ENCODE results near the gene KCNAB1. TPM values are rescaled to one million over a fixed set of nuclear protein-coding genes. Genes with fewer than 3 reads are reported as not detected.
A peak's percentile ranks its signal among the peaks of the same experiment; 100 is the strongest.

Gene KCNAB1
- total and polyA plus RNA-seq, 5 experiments from 2014 or later = 0.16 to 0.39 (median 0.17) TPM

- DNase-seq = no peak
These were observed 457.4 kb downstream of the KCNAB1 start for GRCh38 chr3:156577736-156578135.

DNA sequence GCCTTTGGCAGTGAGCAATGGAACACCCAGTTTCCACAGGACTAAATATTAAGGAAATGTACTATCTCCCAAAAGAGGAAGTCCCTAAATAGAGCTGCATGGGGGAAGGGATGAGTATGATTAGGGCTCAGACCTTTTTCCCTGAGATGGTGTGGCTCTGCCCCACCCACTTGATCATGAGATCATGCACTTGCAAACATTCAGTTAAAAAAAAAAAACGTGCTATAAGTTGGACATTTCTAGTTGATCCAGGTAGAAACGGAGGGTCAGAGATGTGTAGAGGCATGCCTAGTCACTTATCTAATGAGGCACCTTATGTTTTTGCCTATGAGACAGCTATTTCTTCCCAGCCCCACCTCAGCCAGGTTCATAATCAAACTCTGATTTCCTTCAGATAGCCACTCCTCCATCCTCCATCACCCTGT lies 459.1 kb downstream of the KCNAB1 start:
- no peak overlapping the region for H3K4me3 Mint-ChIP-seq
- no peak for ATAC-seq
- H3K4me1 Mint-ChIP-seq = peaks cover 0 to 8% (median 2%) of the 10 kb centered on the region in 4 donors
- H3K27me3 Mint-ChIP-seq = peaks cover 10 to 25% (median 12%) of the 10 kb centered on the region in 5 donors
- H3K9me3 Mint-ChIP-seq = no peaks in the 10 kb centered on the region
- H3K27ac Mint-ChIP-seq = peak overlapping the region in 1 of 10 donors; percentile 10
- POLR2A ChIA-PET = no interaction called here
- no peak for DNase-seq
- no peaks in the 10 kb centered on the region for H3K36me3 Mint-ChIP-seq

More at GRCh38 chr3:156577736-156578135, 457.4 kb downstream of the KCNAB1 start:
- no peak overlapping the region for H3K27ac Mint-ChIP-seq
- no peaks in the 10 kb centered on the region for H3K9me3 Mint-ChIP-seq
- POLR2A ChIA-PET = no interaction called here
- H3K4me1 Mint-ChIP-seq = peaks cover 0 to 3% (median 0%) of the 10 kb centered on the region in 4 donors
- no peak overlapping the region for H3K4me3 Mint-ChIP-seq
- ATAC-seq = no peak
- peaks cover 12 to 24% (median 13%) of the 10 kb centered on the region in 5 donors for H3K27me3 Mint-ChIP-seq
- H3K36me3 Mint-ChIP-seq = no peaks in the 10 kb centered on the region

DNA sequence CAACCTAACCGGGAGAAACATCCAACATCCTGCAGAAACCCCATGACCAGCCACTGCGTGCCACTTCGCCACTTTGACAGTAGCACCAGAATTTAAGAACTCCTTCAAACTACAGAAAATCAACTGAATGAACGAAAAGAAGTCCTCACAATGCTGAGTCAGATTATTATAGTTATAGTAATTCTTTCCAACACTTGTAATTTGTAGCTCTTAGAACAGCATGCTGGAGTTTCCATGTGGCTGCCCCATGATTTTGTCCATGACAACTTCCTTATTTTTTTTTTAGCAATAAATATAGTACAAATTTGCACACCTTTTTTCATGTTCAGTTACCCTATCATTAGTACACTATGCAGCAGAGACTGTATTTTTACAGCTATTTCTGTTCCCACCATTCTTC lies 460.7 kb downstream of the KCNAB1 start:
- no peaks in the 10 kb centered on the region for H3K36me3 Mint-ChIP-seq
- POLR2A ChIA-PET = no interaction called here
- peaks cover 6 to 18% (median 10%) of the 10 kb centered on the region in 5 donors for H3K27me3 Mint-ChIP-seq
- no peak overlapping the region for H3K4me3 Mint-ChIP-seq
- H3K4me1 Mint-ChIP-seq = peaks cover 0 to 8% (median 2%) of the 10 kb centered on the region in 4 donors
- H3K9me3 Mint-ChIP-seq = no peaks in the 10 kb centered on the region
- ATAC-seq (no peak), DNase-seq (no peak)
- no peak overlapping the region for H3K27ac Mint-ChIP-seq

DNA sequence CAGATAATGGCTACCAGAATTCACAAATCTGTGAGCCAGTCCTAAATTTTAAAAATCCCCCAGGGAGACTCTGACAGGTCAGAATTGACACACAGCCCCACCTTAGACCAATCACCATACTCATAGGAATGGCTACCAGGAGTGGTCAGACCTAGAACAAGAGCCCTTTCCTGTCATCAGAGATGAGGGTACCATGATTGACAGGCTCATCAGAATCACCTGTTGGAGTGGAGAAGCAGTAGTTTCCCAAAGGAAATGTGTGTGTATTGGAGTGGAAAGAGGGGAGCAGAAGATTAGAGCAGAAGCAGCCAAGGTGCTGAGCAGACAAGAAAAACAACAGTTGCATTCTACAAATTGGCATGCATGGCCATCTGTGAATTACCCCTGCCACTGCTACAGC lies 461.6 kb downstream of the KCNAB1 start:
- Mint-ChIP-seq H3K27ac (no peak overlapping the region), H3K4me1 (peaks cover 0 to 8% (median 2%) of the 10 kb centered on the region in 4 donors), H3K27me3 (peaks cover 0 to 10% (median 3%) of the 10 kb centered on the region in 5 donors), H3K36me3 (no peaks in the 10 kb centered on the region), H3K4me3 (no peak overlapping the region), H3K9me3 (no peaks in the 10 kb centered on the region)
- ATAC-seq (no peak), DNase-seq (no peak)
- POLR2A ChIA-PET = no interaction called here

DNA sequence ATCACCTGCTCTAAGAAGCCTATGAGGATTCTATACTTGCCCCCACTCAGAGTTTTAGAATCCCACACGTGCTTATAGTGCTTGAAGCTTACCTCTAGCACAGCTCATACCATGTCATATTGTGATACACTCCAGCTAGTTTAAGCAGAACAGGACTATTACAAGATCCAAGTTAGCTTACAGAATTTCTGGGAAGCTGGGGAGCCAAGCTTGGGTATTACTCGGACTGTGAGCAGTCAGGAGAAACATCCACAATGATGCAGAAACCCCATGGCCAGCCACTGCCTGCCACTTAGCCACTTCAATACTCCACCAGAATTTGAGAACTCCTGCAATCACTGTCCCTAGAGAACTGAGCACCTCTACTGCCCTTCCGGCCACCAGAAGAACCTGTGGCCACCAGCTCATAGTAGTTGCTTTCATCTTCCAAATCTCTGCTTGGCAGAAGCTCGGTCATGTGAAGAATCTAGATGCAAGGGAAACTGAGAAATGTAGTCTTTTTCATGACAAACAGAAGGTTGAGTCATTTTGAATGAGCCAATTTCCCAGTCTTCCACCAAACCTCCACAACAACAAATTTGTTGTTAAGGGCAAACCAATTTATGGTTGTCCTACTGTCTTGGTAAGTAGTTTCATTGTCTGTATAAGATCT lies 462.3 kb downstream of the KCNAB1 start:
- POLR2A ChIA-PET = interaction anchor here (0.5 kb wide), 1 partner anchor 703 kb away, joined by 4 read pairs; no protein-coding TSS in a partner anchor

GRCh38 chr3:156583469-156583868 lies 463.1 kb downstream of the KCNAB1 start:
- ATAC-seq (no peak), DNase-seq (no peak)
- Mint-ChIP-seq H3K4me1 (peaks cover 0 to 8% (median 2%) of the 10 kb centered on the region in 4 donors), H3K4me3 (no peak overlapping the region), H3K36me3 (no peaks in the 10 kb centered on the region), H3K27me3 (peaks cover 0 to 10% (median 3%) of the 10 kb centered on the region in 5 donors), H3K27ac (no peak overlapping the region), H3K9me3 (no peaks in the 10 kb centered on the region)
- POLR2A ChIA-PET = no interaction called here

More for the DNA sequence above, 462.3 kb downstream of the KCNAB1 start:
- H3K27me3 Mint-ChIP-seq = peaks cover 0 to 10% (median 3%) of the 10 kb centered on the region in 5 donors
- no peak overlapping the region for H3K27ac Mint-ChIP-seq
- H3K9me3 Mint-ChIP-seq = no peaks in the 10 kb centered on the region
- no peaks in the 10 kb centered on the region for H3K36me3 Mint-ChIP-seq
- ATAC-seq (no peak), DNase-seq (no peak)
- H3K4me1 Mint-ChIP-seq = peaks cover 0 to 8% (median 2%) of the 10 kb centered on the region in 4 donors
- no peak overlapping the region for H3K4me3 Mint-ChIP-seq

GRCh38 chr3:156586905-156587759 lies 466.8 kb downstream of the KCNAB1 start:
- ATAC-seq = no peak
- H3K36me3 Mint-ChIP-seq = peaks cover 0 to 2% (median 0%) of the 10 kb centered on the region in 3 donors
- H3K4me3 Mint-ChIP-seq = no peak overlapping the region
- no peak for DNase-seq
- peaks cover 0 to 2% (median 0%) of the 10 kb centered on the region in 9 donors for H3K9me3 Mint-ChIP-seq
- H3K27ac Mint-ChIP-seq = no peak overlapping the region
- POLR2A ChIA-PET = no interaction called here
- peaks cover 0 to 6% (median 2%) of the 10 kb centered on the region in 4 donors for H3K4me1 Mint-ChIP-seq
- H3K27me3 Mint-ChIP-seq = peaks cover 0 to 3% (median 0%) of the 10 kb centered on the region in 5 donors

DNA sequence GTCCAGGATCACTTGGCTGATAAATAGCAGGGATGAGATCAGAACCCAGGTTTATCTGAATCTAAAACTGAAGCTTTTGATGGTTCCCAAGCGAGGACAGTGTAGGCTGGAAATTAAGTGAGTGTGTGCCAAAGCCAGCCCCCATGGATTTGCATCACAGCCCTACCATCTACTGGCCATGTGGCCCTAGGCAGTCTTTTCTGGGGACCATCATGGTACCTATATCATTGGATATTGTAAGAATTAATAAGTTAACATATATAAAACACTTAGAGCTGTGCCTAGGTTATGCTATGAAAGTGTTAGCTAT lies 467.3 kb downstream of the KCNAB1 start:
- Mint-ChIP-seq H3K4me3 (no peak overlapping the region), H3K4me1 (peaks cover 0 to 5% (median 2%) of the 10 kb centered on the region in 4 donors), H3K27me3 (peaks cover 0 to 3% (median 0%) of the 10 kb centered on the region in 5 donors), H3K36me3 (peaks cover 0 to 2% (median 0%) of the 10 kb centered on the region in 3 donors), H3K9me3 (peaks cover 0 to 2% (median 0%) of the 10 kb centered on the region in 9 donors), H3K27ac (no peak overlapping the region)
- ATAC-seq (no peak), DNase-seq (no peak)
- POLR2A ChIA-PET = no interaction called here

Other genes with a start within 250 kb of the KCNAB1 start
- gene GMPS, start 249.9 kb upstream of the KCNAB1 start, total RNA-seq = 10 to 100 TPM; 43.1 to 45.0 TPM
- 10 to 100 TPM; 52.5 to 71.7 (median 60.7) TPM for gene GMPS, start 249.9 kb upstream of the KCNAB1 start, polyA plus RNA-seq